ENCODE data around the gene ARAP1.

ARAP1 gene

GRCh38 chr11:72767203-72768062, 15.2 kb upstream of the ARAP1 start:
- H3K4me3 ChIP-seq (replicated peaks; ENCODE audit: insufficient read depth, low read length): no peak overlapping the region
- H3K27ac ChIP-seq (replicated peaks): no peak overlapping the region
- TF ChIP-seq REST (IDR thresholded peaks at IDR 0.05; ENCODE audit: insufficient replicate concordance, low read depth) (no peak), CTCF (IDR thresholded peaks at IDR 0.05; ENCODE audit: insufficient read depth, low read length) (no peak), GABPA (IDR thresholded peaks at IDR 0.05; ENCODE audit: low read depth) (no peak), POLR2AphosphoS5 (IDR thresholded peaks at IDR 0.05; ENCODE audit: low read depth) (no peak), SPI1 (IDR thresholded peaks at IDR 0.05; ENCODE audit: borderline replicate concordance, low read depth) (no peak)
- no peak for DNase-seq (ENCODE audit: low read depth in 1 of 2, low spot score in 1 of 2)
- H3K27me3 ChIP-seq (ENCODE audit: insufficient read depth, poor library complexity, severe bottlenecking): no peaks in the 10 kb centered on the region

GRCh38 chr11:72766152-72766902, 14.1 kb upstream of the ARAP1 start:
- TF ChIP-seq REST (IDR thresholded peaks at IDR 0.05; ENCODE audit: insufficient replicate concordance, low read depth) (no peak), SPI1 (IDR thresholded peaks at IDR 0.05; ENCODE audit: borderline replicate concordance, low read depth) (no peak), GABPA (IDR thresholded peaks at IDR 0.05; ENCODE audit: low read depth) (no peak), CTCF (IDR thresholded peaks at IDR 0.05; ENCODE audit: insufficient read depth, low read length) (no peak), POLR2AphosphoS5 (IDR thresholded peaks at IDR 0.05; ENCODE audit: low read depth) (no peak)
- no peak for DNase-seq (ENCODE audit: low read depth in 1 of 2, low spot score in 1 of 2)
- Histone ChIP-seq H3K27me3 (ENCODE audit: insufficient read depth, poor library complexity, severe bottlenecking) (no peaks in the 10 kb centered on the region), H3K4me3 (replicated peaks; ENCODE audit: insufficient read depth, low read length) (no peak overlapping the region), H3K27ac (replicated peaks) (no peak overlapping the region)

DNA sequence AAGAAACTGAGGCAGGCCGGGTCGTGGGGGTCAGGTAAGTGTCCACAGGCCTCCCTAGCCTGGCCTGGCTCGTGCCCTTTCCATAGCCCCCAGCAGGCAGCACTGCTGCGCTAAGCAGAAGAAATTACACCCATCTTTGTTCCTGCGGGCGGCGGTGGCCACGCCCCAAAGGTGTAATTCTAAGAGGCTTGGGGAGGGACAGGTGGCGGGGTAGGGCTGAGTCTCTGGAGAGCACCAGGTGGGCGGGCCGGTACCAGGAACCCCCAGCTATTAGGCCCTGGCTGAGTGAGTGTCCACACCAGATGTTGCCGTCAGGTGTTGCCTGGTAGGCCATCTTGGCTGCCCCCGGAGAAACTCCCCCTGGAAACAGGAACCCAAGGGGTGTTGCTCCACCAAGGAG, 12.3 kb upstream of the ARAP1 start:
- H3K27ac ChIP-seq (replicated peaks): no peak overlapping the region
- DNase-seq (ENCODE audit: low read depth in 1 of 2, low spot score in 1 of 2): no peak
- no peak for TF ChIP-seq SPI1 (IDR thresholded peaks at IDR 0.05; ENCODE audit: borderline replicate concordance, low read depth)
- no peak for TF ChIP-seq POLR2AphosphoS5 (IDR thresholded peaks at IDR 0.05; ENCODE audit: low read depth)
- TF ChIP-seq GABPA (IDR thresholded peaks at IDR 0.05; ENCODE audit: low read depth): no peak
- no peak for TF ChIP-seq CTCF (IDR thresholded peaks at IDR 0.05; ENCODE audit: insufficient read depth, low read length)
- TF ChIP-seq REST (IDR thresholded peaks at IDR 0.05; ENCODE audit: insufficient replicate concordance, low read depth): no peak

More for the DNA sequence above, 12.3 kb upstream of the ARAP1 start:
- Histone ChIP-seq H3K4me3 (replicated peaks; ENCODE audit: insufficient read depth, low read length) (no peak overlapping the region), H3K27me3 (ENCODE audit: insufficient read depth, poor library complexity, severe bottlenecking) (no peaks in the 10 kb centered on the region)
